Epithelial cell of prostate (primary cell): Measurements from ENCODE around the gene CLIP1.
"Not testable (repeated sequence)": the region's sequence is repeated elsewhere in the genome, so short reads cannot be mapped to it uniquely, and the experiment has no call there.

Source experiments
- DNase-seq: peaks from one replicate; pipeline ENCODE4 v3.0.0-alpha.2; 2011; ENCODE audit warnings: low read depth, low spot score
- H3K27ac ChIP-seq: fragments of 450-650 bp; 2 replicates; pipeline ENCODE4 v1.5.1; 2017; ENCODE audit warnings: mild to moderate bottlenecking

The CLIP1 gene

GRCh38 chr12:122362755-122363154 is 59.7 kb downstream of the CLIP1 start:
- H3K27ac ChIP-seq = no peak overlapping the region
- no peak for DNase-seq

- DNase-seq, H3K27ac ChIP-seq: not testable (repeated sequence)
These were observed 64.1 kb downstream of the CLIP1 start for GRCh38 chr12:122358403-122358802.

- DNase-seq, H3K27ac ChIP-seq: not testable (repeated sequence)
These were observed 64.9 kb downstream of the CLIP1 start for GRCh38 chr12:122357536-122357935.

GRCh38 chr12:122356991-122357390 is 65.5 kb downstream of the CLIP1 start:
- not testable (repeated sequence) for DNase-seq

GRCh38 chr12:122356192-122356635 is 66.3 kb downstream of the CLIP1 start:
- no peak overlapping the region for H3K27ac ChIP-seq
- DNase-seq = no peak

More at GRCh38 chr12:122356991-122357390, 65.5 kb downstream of the CLIP1 start:
- not testable (repeated sequence) for H3K27ac ChIP-seq

GRCh38 chr12:122355706-122356105 is 66.8 kb downstream of the CLIP1 start:
- no peak overlapping the region for H3K27ac ChIP-seq
- no peak for DNase-seq

- no peak for DNase-seq
- no peak overlapping the region for H3K27ac ChIP-seq
These were observed 67.4 kb downstream of the CLIP1 start for GRCh38 chr12:122354958-122355641.

GRCh38 chr12:122352394-122352793 is 70.1 kb downstream of the CLIP1 start:
- no peak for DNase-seq
- no peak overlapping the region for H3K27ac ChIP-seq

- no peak overlapping the region for H3K27ac ChIP-seq
- no peak for DNase-seq
These were observed 72.2 kb downstream of the CLIP1 start for GRCh38 chr12:122350141-122350848.

GRCh38 chr12:122349078-122349477 is 73.4 kb downstream of the CLIP1 start:
- DNase-seq = no peak
- H3K27ac ChIP-seq = no peak overlapping the region

GRCh38 chr12:122348505-122348904 is 74.0 kb downstream of the CLIP1 start:
- no peak for DNase-seq
- H3K27ac ChIP-seq = no peak overlapping the region

- no peak overlapping the region for H3K27ac ChIP-seq
These were observed 76.4 kb downstream of the CLIP1 start for GRCh38 chr12:122346054-122346453.

GRCh38 chr12:122345042-122345441 is 77.4 kb downstream of the CLIP1 start:
- no peak for DNase-seq
- H3K27ac ChIP-seq = no peak overlapping the region

More at GRCh38 chr12:122346054-122346453, 76.4 kb downstream of the CLIP1 start:
- DNase-seq = no peak

- H3K27ac ChIP-seq = no peak overlapping the region
- DNase-seq = no peak
These were observed 86.2 kb downstream of the CLIP1 start for GRCh38 chr12:122336015-122336946.

GRCh38 chr12:122333142-122334087 is 89.1 kb downstream of the CLIP1 start:
- no peak for DNase-seq
- H3K27ac ChIP-seq = peak overlapping the region; percentile 37

GRCh38 chr12:122327494-122328385 is 94.7 kb downstream of the CLIP1 start:
- DNase-seq = no peak
- no peak overlapping the region for H3K27ac ChIP-seq

GRCh38 chr12:122327014-122327413 is 95.5 kb downstream of the CLIP1 start:
- DNase-seq = no peak
- no peak overlapping the region for H3K27ac ChIP-seq

GRCh38 chr12:122326586-122326985 is 95.9 kb downstream of the CLIP1 start:
- no peak overlapping the region for H3K27ac ChIP-seq
- no peak for DNase-seq
